DND-41 (cell line): ENCODE results near the gene EMILIN2.

Source experiments
- ATAC-seq: fragments of 200-7000 bp; cut with Tn5 transposase; 3 replicates; pipeline ENCODE4 v1.9.1; 2021; ENCODE audit warnings: low read depth; ENCODE audit not compliant: insufficient read depth
- DNase-seq: peaks from one replicate; pipeline ENCODE4 v3.0.0-alpha.2; 2020
- H2AFZ ChIP-seq: 2 replicates; pipeline ENCODE4 v1.6.0; 2012; ENCODE audit warnings: low read depth, low read length
- H3K27ac ChIP-seq: 2 replicates; pipeline ENCODE4 v1.5.1; 2012; ENCODE audit warnings: low read length, inconsistent platforms
- H3K27me3 ChIP-seq: fragments of 200-600 bp; sonication (generic); 2 replicates; pipeline ENCODE4 v1.6.0; 2012; ENCODE audit warnings: low read length, mild to moderate bottlenecking, inconsistent platforms; ENCODE audit not compliant: insufficient read depth, poor library complexity
- H3K36me3 ChIP-seq: 2 replicates; pipeline ENCODE4 v1.5.1; 2012; ENCODE audit warnings: low read length, inconsistent platforms; ENCODE audit not compliant: insufficient read depth
- H3K4me1 ChIP-seq: 2 replicates; pipeline ENCODE4 v1.5.1; 2012; ENCODE audit warnings: mild to moderate bottlenecking, low read length; ENCODE audit not compliant: insufficient read depth
- H3K4me2 ChIP-seq: 2 replicates; pipeline ENCODE4 v1.6.0; 2012; ENCODE audit warnings: mild to moderate bottlenecking, moderate library complexity, low read length, inconsistent platforms; ENCODE audit not compliant: insufficient read depth
- H3K4me3 ChIP-seq, 2 experiments: fragments of 200-600 bp in 1 of 2; shearing (Covaris generic) in 1 of 2; 2 replicates each; pipeline ENCODE4 v1.5.1; 2012 to 2016; ENCODE audit warnings: inconsistent platforms in 2 of 2, low read length in 2 of 2, mild to moderate bottlenecking in 2 of 2, low read depth in 1 of 2, moderate library complexity in 1 of 2
- H3K79me2 ChIP-seq: 2 replicates; pipeline ENCODE4 v1.6.0; 2012; ENCODE audit warnings: low read length, inconsistent platforms; ENCODE audit not compliant: insufficient read depth
- H3K9ac ChIP-seq: 2 replicates; pipeline ENCODE4 v1.6.0; 2012; ENCODE audit warnings: low read depth, mild to moderate bottlenecking, inconsistent platforms, low read length, moderate library complexity
- H3K9me3 ChIP-seq: 2 replicates; pipeline ENCODE4 v1.5.1; 2012; ENCODE audit warnings: low read length, moderate library complexity, mild to moderate bottlenecking, inconsistent platforms; ENCODE audit not compliant: insufficient read depth, severe bottlenecking
- H4K20me1 ChIP-seq: 2 replicates; pipeline ENCODE4 v1.6.0; 2012; ENCODE audit warnings: low read length; ENCODE audit not compliant: insufficient read depth
- CTCF ChIP-seq: IDR thresholded peaks from 2 replicates; pipeline ENCODE4 v1.5.1; 2012; ENCODE audit warnings: borderline replicate concordance, low read length, moderate library complexity, mild to moderate bottlenecking; ENCODE audit not compliant: poor library complexity, severe bottlenecking; ENCODE audit errors: extremely low read depth
- EZH2 ChIP-seq: IDR thresholded peaks from 3 replicates; pipeline ENCODE4 v1.6.1; 2012; ENCODE audit warnings: borderline replicate concordance, low read depth, mild to moderate bottlenecking, moderate library complexity, low read length, inconsistent platforms; ENCODE audit not compliant: severe bottlenecking

Gene EMILIN2

GRCh38 chr18:2883076-2883735, 36.4 kb downstream of the EMILIN2 start:
- H3K4me3 ChIP-seq, result no peak overlapping the region
- H4K20me1 ChIP-seq, result no peaks in the 10 kb centered on the region
- H3K9ac ChIP-seq, result no peak overlapping the region
- peak overlapping the region; percentile 71 for H3K27ac ChIP-seq
- no peaks in the 10 kb centered on the region for H3K36me3 ChIP-seq
- ATAC-seq (peak; percentile 99), DNase-seq (peak; percentile 85)
- H3K79me2 ChIP-seq, result no peaks in the 10 kb centered on the region
- H3K4me1 ChIP-seq, result peaks cover 16% of the 10 kb centered on the region
- peak overlapping the region; percentile 70; the same call in 1 of the 2 replicates for H2AFZ ChIP-seq
- H3K27me3 ChIP-seq, result no peaks in the 10 kb centered on the region
- TF ChIP-seq CTCF, result no peak
- H3K4me2 ChIP-seq, result peak overlapping the region; percentile 32
- H3K9me3 ChIP-seq, result no peaks in the 10 kb centered on the region

GRCh38 chr18:2884706-2885285, 38.0 kb downstream of the EMILIN2 start:
- Histone ChIP-seq H4K20me1 (no peaks in the 10 kb centered on the region), H3K27me3 (no peaks in the 10 kb centered on the region), H3K4me2 (no peak overlapping the region), H3K9me3 (no peaks in the 10 kb centered on the region), H2AFZ (no peak overlapping the region), H3K79me2 (no peaks in the 10 kb centered on the region), H3K27ac (no peak overlapping the region), H3K9ac (no peak overlapping the region), H3K36me3 (no peaks in the 10 kb centered on the region), H3K4me3 (no peak overlapping the region), H3K4me1 (peaks cover 16% of the 10 kb centered on the region)
- ATAC-seq (no peak), DNase-seq (no peak)
- TF ChIP-seq CTCF, result no peak
- TF ChIP-seq EZH2, result no peak

- DNase-seq (no peak), ATAC-seq (no peak)
- Histone ChIP-seq H3K79me2 (no peaks in the 10 kb centered on the region), H3K27me3 (no peaks in the 10 kb centered on the region), H3K4me2 (no peak overlapping the region), H3K9ac (no peak overlapping the region), H3K27ac (no peak overlapping the region), H2AFZ (no peak overlapping the region), H4K20me1 (no peaks in the 10 kb centered on the region), H3K4me3 (no peak overlapping the region), H3K36me3 (no peaks in the 10 kb centered on the region), H3K9me3 (no peaks in the 10 kb centered on the region), H3K4me1 (peaks cover 15% of the 10 kb centered on the region)
- TF ChIP-seq CTCF (no peak), EZH2 (no peak)
Observed at GRCh38 chr18:2887470-2887869, 40.7 kb downstream of the EMILIN2 start.
